GM21360 (cell line): ENCODE data around the gene ATG4B.

Source experiments
- ATAC-seq: cut with Tn5 transposase; IDR thresholded peaks from one replicate; pipeline ENCODE4 v1.9.1; 2021; ENCODE audit warnings: mild to moderate bottlenecking, moderate library complexity; ENCODE audit not compliant: unreplicated experiment

Gene ATG4B

DNA sequence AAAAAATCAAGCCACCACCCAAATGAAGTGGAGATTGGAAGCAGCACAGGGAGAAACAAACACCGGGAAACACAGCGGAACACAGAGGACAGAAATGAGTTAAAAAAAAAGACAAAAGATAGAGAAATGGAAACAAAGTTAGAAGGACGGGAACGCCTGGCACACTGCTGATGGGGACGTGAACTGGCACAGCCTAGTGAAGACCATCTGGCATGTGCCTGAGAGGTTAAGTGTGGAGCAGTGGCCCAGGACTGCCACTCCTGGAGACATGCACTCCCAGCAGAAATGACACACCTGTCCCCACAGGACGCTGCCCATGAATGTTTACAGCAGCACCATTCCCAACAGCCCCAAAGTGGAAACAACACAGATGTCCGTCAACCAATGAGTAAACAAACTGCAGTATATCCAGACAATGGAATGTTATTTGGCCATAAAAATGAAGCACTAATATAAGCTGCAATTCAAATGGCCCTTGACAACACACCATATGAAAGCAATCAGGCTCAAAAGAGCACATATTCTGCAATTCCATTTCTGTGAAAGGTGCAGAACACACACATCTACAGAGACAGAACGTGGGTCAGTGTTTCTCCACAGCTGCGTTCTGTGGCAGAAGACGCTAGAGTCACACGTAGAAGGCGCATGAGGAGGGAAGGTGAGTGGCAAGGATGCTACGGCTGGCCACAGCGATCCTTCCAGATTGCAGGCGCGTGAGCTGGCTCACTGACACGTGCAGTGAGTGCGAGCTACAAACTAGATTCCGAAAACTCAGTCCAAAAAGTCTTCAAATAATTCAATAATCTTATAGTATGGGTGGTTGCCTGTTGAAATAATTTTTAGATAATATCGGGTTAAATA, 25.1 kb upstream of the ATG4B start:
- no peak for ATAC-seq

DNA sequence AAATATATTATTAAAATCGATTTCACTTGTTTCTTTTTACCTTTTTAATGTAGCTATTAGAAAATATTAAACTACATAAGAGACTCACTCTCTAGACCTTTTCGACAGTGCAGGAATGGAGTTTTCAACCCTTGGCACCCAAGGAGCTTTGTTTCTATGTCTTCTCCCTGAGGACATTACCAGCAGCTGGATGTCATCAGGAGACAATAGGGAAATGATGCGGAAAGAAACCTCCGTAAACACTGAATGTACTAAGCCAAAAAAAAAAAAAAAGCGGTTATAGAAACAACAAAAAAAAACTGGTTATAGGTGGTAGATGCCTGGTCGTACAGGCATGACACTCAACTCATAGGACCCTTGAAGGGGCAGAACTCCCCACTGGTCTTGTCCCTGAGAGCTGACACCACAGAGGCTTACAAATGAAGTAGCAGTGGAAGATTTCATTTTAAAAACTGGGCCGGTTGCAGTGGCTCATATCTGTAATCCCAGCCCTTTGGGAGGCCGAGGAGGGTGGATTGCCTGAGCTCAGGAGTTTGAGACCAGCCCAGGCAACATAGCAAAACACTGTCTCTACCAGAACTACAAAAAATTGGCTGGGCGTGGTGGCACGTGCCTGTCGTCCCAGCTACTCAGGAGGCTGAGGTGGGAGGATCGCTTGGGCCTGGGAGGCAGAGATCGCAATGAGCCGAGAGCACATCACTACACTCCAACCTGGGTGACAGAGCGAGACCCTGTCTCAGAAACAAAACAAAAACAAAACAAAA, 24.3 kb upstream of the ATG4B start:
- no peak for ATAC-seq

DNA sequence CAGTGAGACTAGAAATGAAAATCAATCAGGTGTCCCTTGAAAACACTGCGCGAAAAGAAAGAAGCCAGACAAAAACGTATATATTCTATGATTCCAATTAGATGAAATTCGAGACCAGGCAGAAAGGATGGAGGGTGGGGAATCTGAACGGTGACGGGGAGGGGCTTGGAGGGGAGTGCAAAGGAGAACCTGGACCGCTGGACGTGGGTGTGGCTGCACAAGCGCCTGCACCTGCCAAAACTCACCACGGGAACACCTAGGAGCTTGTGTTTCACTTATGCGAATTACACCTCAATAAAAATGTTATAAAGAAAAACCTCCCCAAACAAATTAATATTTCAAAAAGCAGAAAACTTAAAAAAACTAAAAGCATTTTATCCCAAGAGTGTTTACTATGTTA, 22.5 kb upstream of the ATG4B start:
- ATAC-seq, result no peak

DNA sequence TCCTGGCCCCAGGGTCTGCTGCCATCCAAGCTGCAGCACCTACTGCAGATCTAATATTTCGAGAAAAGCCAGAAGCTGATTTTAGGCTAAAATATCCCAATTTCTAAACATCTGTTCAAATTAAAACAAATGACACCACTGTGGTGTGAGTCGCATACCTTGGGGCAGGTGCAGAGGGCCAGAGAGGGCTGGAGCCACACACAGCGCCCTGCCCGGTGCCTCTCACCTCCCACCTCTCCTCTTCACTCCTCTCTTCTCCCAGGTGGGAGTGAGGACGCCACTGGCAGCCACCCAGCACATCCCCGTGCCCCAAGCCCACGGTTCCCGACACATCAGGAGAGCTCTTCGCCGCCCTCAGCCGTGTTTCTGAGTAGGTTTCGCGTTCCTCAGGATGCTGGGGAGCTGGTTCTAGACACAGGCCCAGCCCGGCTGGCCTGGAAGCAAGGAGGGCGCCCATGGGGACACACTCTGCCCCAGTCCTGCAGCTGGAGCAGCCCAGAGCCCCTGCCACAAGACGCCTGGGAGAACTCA, 21.9 kb upstream of the ATG4B start:
- no peak for ATAC-seq

DNA sequence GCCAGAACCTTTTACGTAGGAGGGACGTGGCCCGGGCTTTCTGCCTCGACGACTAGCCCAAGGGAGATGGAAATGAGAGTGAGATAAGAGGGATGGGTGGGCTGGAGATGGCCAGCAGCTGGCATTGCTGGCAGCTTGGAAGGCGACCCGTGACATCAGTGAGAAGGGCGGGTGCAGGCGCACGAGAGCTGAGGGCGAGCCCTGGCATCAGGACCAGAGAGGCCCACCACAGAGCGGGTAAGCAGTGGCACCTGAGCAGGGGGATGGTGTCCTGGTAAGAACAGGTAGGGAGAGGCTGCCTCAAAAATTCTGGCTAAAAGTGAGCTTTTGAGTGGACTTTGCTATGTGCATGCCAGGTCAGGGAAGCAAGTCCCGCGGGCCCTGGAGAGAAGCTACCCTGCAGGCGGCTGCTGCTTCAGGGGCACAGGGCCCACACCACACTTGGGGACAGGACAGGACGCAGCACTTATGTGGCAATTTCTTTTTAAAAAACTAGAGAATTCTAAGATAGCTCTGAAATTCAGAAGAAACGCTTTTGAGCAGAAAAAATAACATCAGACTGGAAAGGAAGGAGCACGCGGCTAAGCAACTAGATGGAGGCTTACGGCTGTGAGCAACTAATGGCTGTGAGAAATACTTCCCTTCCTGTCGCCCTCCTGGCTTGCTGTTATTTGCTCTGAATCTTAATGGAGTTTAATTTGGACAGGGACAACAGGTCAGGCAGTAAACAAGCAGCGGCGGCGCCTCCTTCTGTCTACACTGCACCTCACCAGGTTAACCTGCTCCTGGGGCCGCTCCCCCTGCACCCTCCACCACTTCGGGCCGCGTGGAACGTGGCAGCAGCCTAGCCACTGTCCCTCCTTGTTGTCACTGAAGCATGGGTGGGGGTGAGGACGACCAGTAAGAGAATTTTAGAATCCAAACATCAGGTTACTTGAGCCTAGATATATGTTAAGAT, 21.0 kb upstream of the ATG4B start:
- ATAC-seq, result no peak

DNA sequence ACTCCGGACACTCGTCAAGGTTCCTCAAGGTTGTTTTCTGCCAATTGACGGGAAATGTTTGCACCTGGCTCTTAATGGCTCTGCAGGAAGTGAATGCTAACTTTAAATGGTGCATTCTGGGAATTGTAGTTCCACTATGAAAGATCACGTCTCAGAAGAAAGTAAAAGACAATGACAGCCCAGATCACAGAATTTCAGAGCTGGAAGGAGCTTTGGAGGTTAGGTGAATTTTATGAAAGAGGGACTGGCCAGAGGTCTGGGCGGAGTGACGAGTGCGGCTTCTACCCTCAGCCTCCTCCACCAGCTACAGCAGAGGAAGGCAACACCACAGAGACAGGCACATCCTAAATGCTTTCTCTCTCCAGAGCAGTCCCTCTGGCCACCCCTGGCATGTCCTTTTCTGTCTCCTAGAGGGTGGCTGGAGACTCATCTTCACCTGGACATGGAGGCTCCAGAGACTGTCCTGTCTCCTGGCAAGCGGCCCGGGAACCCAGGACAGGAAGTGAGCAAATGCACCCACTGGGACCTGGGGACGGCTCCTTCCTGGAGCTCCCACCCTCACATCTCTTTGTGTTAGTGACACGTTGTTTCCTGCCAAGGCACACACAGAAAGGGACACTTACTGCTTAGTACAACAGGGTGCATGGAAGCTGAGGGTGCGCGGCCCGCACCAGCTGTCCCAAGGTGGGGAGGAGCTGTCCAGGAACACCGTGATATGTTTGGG, 19.9 kb upstream of the ATG4B start:
- no peak for ATAC-seq

DNA sequence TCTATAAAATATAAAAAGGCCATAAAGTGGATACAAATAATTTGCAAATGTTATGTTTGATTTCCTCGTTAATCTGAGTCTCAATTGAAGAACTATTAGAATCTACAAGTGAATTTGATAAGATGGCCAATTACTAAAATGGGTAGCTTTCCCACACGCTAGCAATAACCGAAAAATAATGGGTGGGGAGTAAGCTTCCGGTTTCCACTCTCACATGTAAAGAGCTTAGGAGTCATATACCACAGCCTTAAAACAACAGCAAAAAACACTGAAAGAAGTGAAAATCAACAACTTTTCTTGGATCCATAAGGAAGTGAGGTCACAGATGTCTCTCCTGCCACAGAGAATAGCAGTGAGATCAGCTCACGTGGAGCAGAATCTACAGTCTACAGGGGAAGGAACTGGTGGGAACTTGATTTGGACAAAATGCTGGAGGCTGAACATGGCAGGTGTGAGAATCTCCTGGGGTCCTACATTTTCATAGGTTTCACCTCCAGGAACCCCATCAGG, 19.1 kb upstream of the ATG4B start:
- ATAC-seq, result no peak

DNA sequence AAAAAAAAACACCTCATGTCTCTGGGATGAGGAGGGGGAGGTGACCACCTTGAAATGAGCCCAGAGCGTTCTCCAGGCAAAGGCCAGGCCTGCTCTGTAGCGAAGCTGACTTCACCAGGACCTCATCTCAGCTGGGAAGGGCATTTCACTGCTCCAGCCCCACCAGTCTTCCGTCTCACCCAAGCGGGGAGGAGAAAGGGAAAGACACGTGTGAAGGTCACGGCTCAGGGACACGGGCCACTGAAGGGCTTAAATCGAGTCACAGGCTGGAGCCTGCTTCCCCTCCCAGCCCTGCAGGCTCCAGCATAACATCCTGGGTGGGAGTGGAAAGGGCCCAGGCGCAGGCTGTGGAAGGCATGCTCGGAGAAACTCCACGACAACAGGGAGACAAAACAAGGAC, 18.7 kb upstream of the ATG4B start:
- no peak for ATAC-seq

DNA sequence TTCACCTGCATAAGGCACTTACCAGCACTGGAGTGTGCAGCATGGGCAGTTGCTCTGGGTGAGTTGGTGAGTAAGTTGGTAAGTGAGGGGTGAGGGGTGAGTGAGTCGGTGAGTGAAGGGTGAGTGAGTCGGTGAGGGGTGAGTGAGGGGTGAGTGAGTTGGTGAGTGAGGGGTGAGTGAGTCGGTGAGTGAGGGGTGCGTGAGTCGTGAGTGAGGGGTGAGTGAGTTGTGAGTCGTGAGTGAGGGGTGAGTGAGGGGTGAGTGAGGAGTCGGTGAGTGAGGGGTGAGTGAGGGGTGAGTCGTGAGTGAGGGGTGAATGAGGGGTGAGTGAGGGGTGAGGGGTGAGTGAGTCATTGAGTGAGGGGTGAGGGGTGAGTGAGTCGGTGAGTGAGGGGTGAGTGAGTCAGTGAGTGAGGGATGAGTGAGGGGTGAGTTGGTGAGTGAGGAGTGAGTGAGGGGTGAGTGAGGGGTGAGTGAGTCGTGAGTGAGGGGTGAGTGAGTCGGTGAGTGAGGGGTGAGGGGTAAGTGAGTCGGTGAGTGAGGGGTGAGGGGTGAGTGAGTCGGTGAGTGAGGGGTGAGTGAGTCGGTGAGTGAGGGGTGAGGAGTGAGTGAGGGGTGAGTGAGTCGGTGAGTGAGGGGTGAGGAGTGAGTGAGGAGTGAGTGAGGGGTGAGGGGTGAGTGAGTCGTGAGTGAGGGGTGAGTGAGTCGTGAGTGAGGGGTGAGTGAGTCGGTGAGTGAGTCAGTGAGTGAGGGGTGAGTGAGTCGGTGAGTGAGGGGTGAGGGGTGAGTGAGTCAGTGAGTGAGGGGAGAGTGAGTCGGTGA, 17.7 kb upstream of the ATG4B start:
- ATAC-seq, result no peak

DNA sequence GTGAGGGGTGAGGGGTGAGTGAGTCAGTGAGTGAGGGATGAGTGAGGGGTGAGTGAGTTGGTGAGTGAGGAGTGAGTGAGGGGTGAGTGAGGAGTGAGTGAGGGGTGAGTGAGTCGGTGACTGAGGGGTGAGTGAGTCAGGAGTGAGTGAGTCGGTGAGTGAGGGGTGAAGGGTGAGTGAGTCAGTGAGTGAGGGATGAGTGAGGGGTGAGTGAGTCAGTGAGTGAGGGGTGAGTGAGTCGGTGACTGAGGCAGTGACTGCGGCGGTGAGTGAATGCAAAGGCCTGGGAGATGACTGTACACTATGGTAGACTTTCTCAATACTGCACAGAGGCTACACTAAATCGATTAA, 17.1 kb upstream of the ATG4B start:
- ATAC-seq, result no peak

DNA sequence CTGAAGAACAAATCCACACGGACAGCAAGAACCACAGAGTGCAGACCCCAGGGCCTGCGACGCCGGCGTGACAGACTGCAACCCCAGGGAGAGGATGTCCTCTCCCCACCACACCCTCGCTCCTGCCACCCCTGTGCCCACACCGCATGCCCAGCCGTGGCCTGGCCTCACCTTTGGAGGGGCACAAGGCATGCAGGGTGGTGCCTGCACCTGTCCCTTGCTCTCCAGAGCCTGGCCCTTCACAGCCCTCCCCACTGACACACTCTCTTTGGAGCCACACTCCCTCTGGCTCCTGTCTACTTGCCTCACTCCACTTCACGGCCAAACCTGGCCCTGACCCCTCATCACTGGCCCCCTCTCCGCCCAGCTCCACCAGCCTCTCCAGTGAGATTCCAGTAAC, 9.8 kb upstream of the ATG4B start:
- no peak for ATAC-seq

DNA sequence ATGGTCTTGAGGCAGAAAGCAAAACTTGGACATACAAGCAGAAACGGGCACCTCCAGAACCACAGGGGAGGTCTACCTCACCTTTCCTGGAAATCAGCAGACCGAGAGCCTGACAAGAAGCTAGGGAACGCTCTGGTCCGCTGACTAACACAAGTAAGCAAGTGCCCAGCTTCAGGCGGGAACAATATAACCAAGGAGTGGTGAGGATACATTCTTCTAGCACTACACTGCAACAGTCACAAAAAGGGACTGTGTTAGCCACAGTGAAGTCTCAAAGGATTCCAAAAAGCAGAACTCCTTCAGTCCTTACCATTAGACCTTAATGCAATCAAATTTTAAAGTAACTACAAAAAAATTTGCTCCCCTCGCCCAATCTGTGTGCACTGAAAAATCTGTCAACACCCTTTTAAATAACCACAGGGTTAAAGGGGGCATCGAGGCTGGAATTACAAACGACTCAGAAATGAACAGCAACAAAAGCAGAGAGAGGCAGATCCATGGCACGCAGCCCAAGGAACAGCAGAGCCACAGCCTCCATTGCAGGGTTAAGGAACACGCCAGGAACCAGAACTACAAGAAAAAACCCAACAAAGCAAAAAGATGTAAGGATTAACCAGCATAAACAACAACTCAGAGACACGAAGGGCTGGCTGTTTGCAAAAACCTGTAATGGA, 7.6 kb upstream of the ATG4B start:
- no peak for ATAC-seq

DNA sequence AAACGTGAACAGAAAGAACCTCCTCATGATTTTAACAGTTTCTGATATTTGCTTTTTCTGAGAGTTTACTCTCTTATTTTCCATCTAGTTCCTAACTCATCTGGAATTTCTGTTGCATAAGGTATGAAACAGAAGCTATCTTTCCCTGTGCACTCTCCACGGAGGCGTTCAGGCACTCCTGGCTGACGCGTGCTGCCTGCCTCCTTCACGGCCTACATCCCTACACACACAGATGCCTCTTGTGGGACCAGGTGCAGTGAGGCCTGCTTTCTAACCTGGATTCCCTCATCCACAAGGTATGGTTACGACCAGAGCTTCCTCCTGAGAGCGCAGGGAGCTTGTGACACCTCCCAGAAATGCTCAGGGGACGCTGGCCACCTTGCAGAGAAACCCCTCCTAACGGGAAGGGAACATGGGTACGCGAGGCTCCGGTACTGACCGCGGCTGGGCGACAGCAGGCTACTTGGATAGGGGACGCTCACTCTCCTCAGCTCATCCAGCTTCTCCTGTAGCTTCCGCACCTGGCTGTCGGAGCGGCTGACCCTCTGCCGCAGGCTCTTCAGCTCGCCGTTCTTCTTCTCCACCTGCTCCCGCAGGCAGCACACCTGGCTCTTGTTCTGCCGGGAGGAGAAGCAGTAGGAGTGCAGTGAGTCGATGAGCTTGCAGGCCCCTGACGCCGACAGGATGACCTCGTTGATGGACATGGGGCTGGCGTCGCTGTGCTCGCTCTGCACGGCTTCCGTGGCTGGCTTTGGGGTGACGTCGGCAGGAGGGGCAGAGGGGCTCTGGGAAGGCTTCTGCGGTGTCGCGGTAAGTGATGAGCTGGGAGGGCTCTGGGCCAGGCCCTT, 4.8 kb upstream of the ATG4B start:
- ATAC-seq, result no peak

DNA sequence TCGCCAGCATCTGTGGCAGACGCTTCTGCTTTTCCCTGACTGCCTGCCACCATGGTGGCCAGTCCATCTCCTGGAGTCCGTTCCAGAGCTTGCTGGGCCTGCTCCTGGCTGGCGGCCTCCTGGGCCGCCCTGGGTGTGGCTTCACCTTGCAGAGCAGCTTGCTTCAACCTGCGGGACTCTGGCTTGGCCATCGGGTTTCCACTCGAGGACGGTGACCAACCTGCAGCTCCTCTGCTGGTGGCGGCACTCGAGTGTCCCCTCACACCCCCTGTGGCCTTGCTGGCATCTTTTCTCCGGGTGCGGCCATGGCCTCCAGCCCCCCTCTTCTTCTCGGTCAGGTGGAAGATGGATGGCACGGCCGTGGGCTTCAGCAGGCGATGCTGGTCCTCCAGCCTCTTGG, 3.9 kb upstream of the ATG4B start:
- no peak for ATAC-seq

DNA sequence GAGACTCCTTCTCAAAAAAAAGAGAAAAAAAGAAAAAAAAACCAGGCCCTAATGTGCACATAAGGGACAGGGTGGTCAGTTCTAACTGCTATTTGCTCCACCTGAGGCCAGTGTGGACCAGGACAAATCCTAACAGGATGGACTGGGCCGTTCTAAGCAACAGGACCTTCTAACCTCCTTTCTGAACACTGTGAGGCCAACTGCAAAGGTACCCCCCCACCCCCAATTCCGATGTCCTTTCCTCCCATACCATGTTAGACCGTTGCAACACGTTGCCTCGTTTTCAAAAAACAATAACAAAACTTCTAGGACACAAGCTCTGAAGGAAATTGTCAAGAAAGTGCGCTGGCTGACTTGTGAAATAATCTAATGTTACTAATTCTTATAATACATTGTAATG, 1.7 kb upstream of the ATG4B start:
- ATAC-seq, result no peak

DNA sequence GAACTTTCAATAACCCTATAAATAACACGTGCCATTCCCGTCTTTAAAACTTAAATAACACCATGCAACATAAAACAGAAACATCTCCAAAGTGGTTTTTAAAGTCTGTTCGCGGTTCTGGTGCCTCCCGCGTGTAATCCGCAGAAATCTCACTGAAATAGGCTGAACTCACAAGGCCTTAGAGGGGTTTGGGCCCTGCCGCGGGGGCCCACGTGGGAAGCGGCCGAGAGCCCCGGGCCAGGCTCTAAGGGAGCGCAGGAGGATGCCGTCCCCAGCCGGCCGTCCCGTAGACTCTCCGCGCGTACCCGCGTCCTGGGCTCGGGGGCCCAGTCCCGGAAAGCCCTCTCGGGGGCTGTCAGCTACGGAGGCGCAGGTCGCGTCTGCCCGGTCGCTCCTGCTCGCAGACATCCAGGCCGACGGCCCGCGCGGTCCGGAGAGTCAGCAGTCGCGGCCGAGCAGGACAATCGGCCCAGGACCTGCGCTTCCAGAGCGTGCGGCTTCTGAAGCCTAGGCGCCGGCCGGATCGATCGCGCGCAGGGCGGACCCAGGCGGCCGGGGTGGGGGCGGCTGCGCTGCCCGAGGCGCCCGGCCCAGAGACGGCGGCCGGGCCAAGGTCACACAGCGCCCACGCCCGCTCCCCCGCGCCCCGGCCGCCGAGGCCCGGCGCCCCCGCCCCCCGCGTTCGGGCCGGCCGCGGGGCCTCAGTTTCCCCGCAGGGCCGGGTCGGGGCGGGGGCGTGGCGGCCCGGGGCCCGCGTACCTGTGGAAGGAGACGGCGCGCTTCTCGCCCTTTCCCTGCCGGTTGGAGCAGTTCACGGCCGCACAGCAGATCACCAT, 1.1 kb upstream of the ATG4B start:
- ATAC-seq, result peak; percentile 23
